ENCODE measurements around the gene KRTAP4-7.
"Not testable (repeated sequence)": the region's sequence is repeated elsewhere in the genome, so short reads cannot be mapped to it uniquely, and the experiment has no call there.

Gene KRTAP4-7

GRCh38 chr17:41111151-41111885, 27.4 kb downstream of the KRTAP4-7 start:
- DNase-seq = no peak

DNA sequence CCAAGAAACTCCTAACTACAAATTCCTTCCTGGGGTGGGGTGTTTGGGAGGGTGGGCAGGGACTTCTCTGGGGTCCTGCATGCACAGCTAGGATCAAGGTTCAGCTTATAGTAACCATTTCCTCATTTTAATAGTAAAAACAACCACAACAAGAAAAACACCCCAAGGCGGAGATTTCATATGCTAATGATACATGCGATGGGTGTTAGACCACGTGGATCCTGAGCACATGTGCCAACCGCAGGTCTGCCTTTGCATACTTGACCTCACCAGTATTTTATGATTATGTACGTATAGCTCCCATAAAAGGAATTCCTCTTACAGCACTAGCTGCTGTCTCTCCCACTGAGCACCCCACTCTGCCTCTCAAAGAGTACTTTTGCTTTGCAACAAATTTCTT, 32.3 kb downstream of the KRTAP4-7 start:
- DNase-seq = no peak

DNA sequence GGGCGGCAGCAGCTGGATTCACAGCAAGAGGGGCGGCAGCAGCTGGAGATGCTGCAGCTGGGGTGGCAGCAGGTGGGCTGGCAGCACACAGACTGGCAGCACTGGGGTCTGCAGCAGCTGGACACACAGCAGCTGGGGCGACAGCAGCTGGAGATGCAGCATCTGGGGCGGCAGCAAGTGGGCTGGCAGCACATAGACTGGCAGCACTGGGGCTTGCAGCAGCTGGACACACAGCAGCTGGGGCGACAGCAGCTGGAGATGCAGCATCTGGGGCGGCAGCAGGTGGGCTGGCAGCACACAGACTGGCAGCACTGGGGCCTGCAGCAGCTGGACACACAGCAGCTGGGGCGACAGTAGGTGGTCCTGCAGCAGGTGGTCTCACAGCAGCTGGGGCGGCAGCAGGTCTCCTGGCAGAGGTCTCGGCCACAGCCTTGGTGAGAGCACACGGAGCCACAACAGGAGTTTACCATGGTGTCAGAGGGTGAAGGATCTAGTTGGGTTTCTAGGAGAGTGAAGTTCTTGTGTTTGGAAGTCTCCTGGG, 34.0 kb downstream of the KRTAP4-7 start, which contains the start of gene KRTAP4-11:
Gene KRTAP4-11, minus strand, starts transcription at position 528 of the 541 bp plus-strand sequence. Its CDS starts 58 bp downstream, at position 470.
- DNase-seq = not testable (repeated sequence)

GRCh38 chr17:41118721-41119120, 34.8 kb downstream of the KRTAP4-7 start:
- DNase-seq = no peak

GRCh38 chr17:41119696-41120690, 36.0 kb downstream of the KRTAP4-7 start:
- DNase-seq = not testable (repeated sequence)

- DNase-seq = no peak
These were observed 37.8 kb downstream of the KRTAP4-7 start for GRCh38 chr17:41121742-41122141.

DNA sequence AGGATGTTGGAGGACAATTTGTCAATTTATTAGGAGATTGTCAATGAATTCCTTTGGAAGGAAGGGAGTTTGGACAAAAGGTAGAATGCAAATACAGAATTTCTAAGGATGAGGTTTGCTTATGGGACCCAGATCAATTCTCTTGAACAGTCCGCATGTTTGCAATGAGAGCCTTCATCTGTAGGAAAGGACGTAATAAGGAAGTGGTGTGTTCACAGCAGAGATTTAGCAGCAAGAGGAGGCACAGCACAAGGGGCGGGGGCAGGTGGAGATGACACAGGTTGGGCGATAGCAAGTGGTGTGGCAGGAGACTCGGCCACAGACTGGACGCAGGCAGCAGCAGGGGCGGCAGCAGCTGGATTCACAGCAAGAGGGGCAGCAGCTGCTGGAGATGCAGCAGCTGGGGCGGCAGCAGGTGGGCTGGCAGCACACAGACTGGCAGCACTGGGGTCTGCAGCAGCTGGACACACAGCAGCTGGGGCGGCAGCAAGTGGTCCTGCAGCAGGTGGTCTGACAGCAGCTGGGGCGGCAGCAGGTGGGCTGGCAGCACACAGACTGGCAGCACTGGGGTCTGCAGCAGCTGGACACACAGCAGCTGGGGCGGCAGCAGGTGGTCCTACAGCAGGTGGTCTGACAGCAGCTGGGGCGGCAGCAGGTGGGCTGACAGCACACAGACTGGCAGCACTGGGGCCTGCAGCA, 39.5 kb downstream of the KRTAP4-7 start:
- not testable (repeated sequence) for DNase-seq

GRCh38 chr17:41123991-41124371, 40.0 kb downstream of the KRTAP4-7 start, which contains the start of gene KRTAP4-12:
Gene KRTAP4-12, minus strand, starts transcription at chr17:41124182. Its CDS starts 60 bp downstream, at chr17:41124122.
- not testable (repeated sequence) for DNase-seq

GRCh38 chr17:41125064-41125463, 41.1 kb downstream of the KRTAP4-7 start:
- DNase-seq = no peak

DNA sequence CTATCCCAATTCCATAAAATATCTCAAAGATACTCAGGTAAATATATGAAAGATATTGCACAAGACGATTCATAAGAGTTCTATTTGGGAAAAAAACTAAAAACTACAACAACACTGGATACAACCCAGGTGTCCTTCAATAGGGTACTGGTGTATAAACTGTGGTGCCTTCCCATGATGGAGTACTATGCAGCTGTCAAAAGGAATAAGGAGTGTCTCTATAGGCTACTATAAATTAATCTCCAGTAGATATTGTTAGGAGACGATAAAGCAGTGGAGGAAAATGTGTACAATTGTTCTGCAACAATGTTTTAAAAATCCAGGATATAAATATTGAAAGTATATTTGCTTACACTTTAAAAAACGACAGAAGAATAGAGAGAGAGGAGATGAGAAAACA, 42.5 kb downstream of the KRTAP4-7 start:
- no peak for DNase-seq

GRCh38 chr17:41127371-41127770, 43.4 kb downstream of the KRTAP4-7 start:
- DNase-seq = no peak

DNA sequence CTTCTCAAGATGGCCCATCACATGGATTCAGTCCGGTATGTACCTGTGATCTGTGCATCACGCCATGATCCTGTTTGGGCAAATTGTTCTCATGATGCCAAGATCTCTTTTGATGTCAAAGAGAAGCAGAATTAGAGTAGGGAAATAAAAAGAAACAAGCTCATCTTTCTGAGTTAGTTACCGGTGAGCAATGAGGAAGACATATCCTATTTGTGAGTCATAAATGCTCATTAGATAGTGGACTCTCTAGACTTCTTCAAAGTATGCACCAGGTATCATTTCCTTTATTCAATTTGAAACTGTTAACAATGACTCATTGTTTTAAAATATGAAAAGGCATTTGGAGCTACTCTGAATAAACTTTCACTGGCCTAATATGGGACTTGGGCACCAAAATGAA, 48.0 kb downstream of the KRTAP4-7 start:
- no peak for DNase-seq

DNA sequence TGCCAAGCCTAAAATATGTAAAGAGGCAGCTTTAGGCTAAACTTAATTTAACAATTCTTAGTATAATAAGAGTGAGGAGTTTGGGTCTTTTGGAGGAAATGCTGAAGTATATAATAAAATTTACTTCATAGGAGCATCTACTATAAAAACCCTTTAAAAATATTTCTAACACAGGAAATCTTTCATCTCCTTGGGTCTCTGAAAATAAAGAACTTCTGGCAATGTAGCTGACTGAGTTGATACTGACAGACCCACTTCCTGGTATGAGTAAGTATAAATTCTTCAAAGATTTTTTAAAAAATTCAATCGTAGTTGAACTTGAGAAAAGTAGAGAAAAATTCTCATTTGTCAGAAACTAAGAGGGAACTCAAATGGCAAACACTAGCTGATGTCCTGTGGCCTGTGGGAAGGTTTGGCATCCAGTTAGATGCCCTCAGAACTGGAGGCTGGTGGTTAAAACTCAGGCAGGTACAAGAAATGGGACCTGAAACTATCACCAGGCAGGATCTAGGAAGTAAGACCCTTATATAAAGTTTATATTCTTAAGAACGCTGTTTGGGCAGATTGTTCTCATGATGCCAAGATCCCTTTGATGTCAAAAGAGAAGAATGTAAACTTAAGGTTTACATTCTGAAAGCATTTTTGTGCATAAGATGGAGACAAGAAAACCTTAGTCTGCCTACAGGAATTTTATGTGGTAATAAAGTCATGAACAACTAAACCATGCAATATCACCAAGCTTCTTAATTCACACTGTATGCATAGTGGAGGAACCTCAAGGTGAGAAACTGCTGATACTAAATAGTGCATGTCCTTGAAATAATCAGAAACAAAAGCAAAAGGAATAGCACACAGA, 50.2 kb downstream of the KRTAP4-7 start:
- DNase-seq = no peak

Measured in T-helper 9 cell (primary cell).